ENCODE data around the gene PDE11A.

GRCh38 chr2:177721087-177721486, 351.5 kb downstream of the PDE11A start:
- TF ChIP-seq CTCF (IDR thresholded peaks at IDR 0.05): no peak
- TF ChIP-seq POLR2A (IDR thresholded peaks at IDR 0.05): no peak

All from lower leg skin (tissue), 3 donors.